Measurements from ENCODE around the gene SMIM10L2A. TPM values are rescaled to one million over a fixed set of nuclear protein-coding genes. Genes with fewer than 3 reads are reported as not detected.
A peak's percentile ranks its signal among the peaks of the same experiment; 100 is the strongest.

Gene SMIM10L2A
- polyA plus RNA-seq, 3 donors = not detected

DNA sequence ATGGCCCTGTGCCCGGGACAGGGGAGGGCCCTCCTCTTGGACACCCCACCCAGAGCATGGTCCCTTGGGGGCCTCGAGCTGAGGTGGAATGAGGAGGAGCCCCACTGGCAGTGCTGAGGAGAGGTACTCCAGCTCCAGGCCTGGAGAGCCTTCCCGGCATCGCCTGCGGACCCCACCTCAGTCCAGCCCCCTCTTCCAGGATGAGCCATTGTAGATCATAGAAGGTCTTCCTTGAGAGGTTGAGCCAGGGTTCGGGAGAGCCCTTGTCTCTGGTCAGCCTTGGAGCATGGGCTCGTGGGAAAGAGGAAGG is 16.9 kb downstream of the SMIM10L2A start:
- H3K27ac Mint-ChIP-seq = no peak overlapping the region
- no peak for DNase-seq
- Histone ChIP-seq H3K4me1 (ENCODE audit: control insufficient read depth in 1 of 2, insufficient read depth in 2 of 2, low read length in 2 of 2) (no peaks in the 10 kb centered on the region), H3K79me2 (ENCODE audit: insufficient read depth, low read length) (no peaks in the 10 kb centered on the region), H4K20me1 (ENCODE audit: insufficient read depth, low read length) (no peaks in the 10 kb centered on the region), H3K36me3 (replicated peaks in 1 of 2; ENCODE audit: control insufficient read depth in 1 of 2, insufficient read depth in 2 of 2, low read length in 2 of 2) (no peaks in the 10 kb centered on the region), H3K27me3 (ENCODE audit: control insufficient read depth in 2 of 2, insufficient read depth in 2 of 2, low read length in 2 of 2) (no peaks in the 10 kb centered on the region), H3K4me3 (replicated peaks in 1 of 3; ENCODE audit: low read depth in 2 of 3, low read length in 3 of 3) (no peak overlapping the region), H3K27ac (ENCODE audit: low read depth in 1 of 2, low read length in 2 of 2) (no peak overlapping the region), H3K4me2 (replicated peaks; ENCODE audit: extremely low read depth, low read length, poor library complexity, severe bottlenecking) (no peak overlapping the region), H3K9ac (ENCODE audit: insufficient read depth, low read length, poor library complexity, severe bottlenecking) (no peak overlapping the region), H2AFZ (ENCODE audit: insufficient read depth, low read depth, low read length, poor library complexity, severe bottlenecking) (no peak overlapping the region), H3K9me3 (replicated peaks in 1 of 2; ENCODE audit: control insufficient read depth in 1 of 2, insufficient read depth in 1 of 2, low read length in 2 of 2) (peaks cover 0 to 16% of the 10 kb centered on the region in 2 donors)
- TF ChIP-seq, protein P1, sequence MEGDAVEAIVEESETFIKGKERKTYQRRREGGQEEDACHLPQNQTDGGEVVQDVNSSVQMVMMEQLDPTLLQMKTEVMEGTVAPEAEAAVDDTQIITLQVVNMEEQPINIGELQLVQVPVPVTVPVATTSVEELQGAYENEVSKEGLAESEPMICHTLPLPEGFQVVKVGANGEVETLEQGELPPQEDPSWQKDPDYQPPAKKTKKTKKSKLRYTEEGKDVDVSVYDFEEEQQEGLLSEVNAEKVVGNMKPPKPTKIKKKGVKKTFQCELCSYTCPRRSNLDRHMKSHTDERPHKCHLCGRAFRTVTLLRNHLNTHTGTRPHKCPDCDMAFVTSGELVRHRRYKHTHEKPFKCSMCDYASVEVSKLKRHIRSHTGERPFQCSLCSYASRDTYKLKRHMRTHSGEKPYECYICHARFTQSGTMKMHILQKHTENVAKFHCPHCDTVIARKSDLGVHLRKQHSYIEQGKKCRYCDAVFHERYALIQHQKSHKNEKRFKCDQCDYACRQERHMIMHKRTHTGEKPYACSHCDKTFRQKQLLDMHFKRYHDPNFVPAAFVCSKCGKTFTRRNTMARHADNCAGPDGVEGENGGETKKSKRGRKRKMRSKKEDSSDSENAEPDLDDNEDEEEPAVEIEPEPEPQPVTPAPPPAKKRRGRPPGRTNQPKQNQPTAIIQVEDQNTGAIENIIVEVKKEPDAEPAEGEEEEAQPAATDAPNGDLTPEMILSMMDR (IDR thresholded peaks at IDR 0.05) = no peak
- no peak overlapping the region for H3K4me3 Mint-ChIP-seq
- peaks cover 4 to 24% (median 9%) of the 10 kb centered on the region in 7 donors for H3K9me3 Mint-ChIP-seq
- no CpG with 5 or more reads among the region's 7 CpGs for WGBS (ENCODE audit: insufficient coverage)
- intact Hi-C loops (cut with micrococcal nuclease) = no loop called here
- no peaks in the 10 kb centered on the region for H3K36me3 Mint-ChIP-seq
- peaks cover 4 to 7% (median 5%) of the 10 kb centered on the region in 3 donors for H3K27me3 Mint-ChIP-seq (ENCODE audit: low read depth in 3 of 3)
- H3K4me1 Mint-ChIP-seq = no peaks in the 10 kb centered on the region

DNA sequence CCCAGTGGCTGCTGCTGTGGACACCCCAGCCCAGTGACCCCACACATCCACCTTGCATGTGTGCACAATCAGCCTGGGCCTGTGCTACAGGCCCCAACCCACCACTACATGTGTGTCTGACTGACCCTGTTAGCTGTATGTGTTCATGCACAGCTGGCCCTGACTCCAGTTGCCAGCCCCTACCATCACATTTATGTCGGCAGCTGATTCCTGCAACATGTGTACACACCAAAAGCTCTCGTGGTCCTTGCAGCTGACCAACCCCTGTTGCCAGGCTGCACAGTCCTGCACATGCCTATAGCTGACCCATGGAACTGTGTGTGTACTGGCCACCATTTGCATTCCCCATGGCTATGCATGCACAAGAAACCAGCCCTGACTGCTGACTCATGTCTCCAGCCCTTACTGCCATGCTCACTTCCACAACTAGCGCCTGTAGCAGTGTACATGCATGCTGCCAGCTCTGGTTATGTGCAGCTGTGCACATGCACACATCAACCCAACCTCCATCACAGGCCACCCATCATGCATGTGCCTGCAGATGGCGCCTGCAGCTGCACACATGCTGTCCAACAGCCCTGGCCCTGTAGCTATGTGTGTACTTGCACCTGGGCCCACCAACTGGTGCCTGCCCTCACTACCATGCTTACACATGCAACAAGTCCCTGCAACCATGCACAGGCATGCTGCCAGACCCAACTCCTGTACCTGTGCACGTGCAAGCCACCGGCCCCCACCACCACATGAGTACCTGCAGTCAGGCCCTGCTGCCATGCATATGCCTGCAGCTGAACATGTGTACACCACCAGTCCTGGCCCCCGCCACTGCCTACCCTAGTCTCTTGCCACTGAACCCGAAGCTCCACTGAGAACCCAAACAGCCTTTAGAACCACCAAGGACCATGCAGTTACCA is 28.1 kb downstream of the SMIM10L2A start:
- Histone ChIP-seq H3K27ac (ENCODE audit: low read depth in 1 of 2, low read length in 2 of 2) (no peak overlapping the region), H3K9ac (ENCODE audit: insufficient read depth, low read length, poor library complexity, severe bottlenecking) (no peak overlapping the region), H3K36me3 (replicated peaks in 1 of 2; ENCODE audit: control insufficient read depth in 1 of 2, insufficient read depth in 2 of 2, low read length in 2 of 2) (no peaks in the 10 kb centered on the region), H3K4me1 (ENCODE audit: control insufficient read depth in 1 of 2, insufficient read depth in 2 of 2, low read length in 2 of 2) (no peaks in the 10 kb centered on the region), H3K4me3 (replicated peaks in 1 of 3; ENCODE audit: low read depth in 2 of 3, low read length in 3 of 3) (no peak overlapping the region), H2AFZ (ENCODE audit: insufficient read depth, low read depth, low read length, poor library complexity, severe bottlenecking) (no peak overlapping the region), H3K9me3 (replicated peaks in 1 of 2; ENCODE audit: control insufficient read depth in 1 of 2, insufficient read depth in 1 of 2, low read length in 2 of 2) (no peaks in the 10 kb centered on the region), H3K79me2 (ENCODE audit: insufficient read depth, low read length) (no peaks in the 10 kb centered on the region), H3K4me2 (replicated peaks; ENCODE audit: extremely low read depth, low read length, poor library complexity, severe bottlenecking) (no peak overlapping the region), H4K20me1 (ENCODE audit: insufficient read depth, low read length) (no peaks in the 10 kb centered on the region), H3K27me3 (ENCODE audit: control insufficient read depth in 2 of 2, insufficient read depth in 2 of 2, low read length in 2 of 2) (no peaks in the 10 kb centered on the region)
- H3K9me3 Mint-ChIP-seq = no peaks in the 10 kb centered on the region
- H3K4me3 Mint-ChIP-seq = no peak overlapping the region
- WGBS (ENCODE audit: insufficient coverage) = 94% methylated on average over 6 of the region's 8 CpGs
- TF ChIP-seq, protein P1 (IDR thresholded peaks at IDR 0.05) = no peak
- H3K27me3 Mint-ChIP-seq (ENCODE audit: low read depth in 3 of 3) = peaks cover 1 to 5% (median 3%) of the 10 kb centered on the region in 3 donors
- H3K36me3 Mint-ChIP-seq = no peaks in the 10 kb centered on the region
- intact Hi-C loops (cut with micrococcal nuclease) = no loop called here
- H3K4me1 Mint-ChIP-seq = no peaks in the 10 kb centered on the region
- no peak for DNase-seq
- peak overlapping the region in 1 of 7 donors; percentile 5 for H3K27ac Mint-ChIP-seq
